Measurements from ENCODE around the gene ZFYVE26.
"Not testable (repeated sequence)": the region's sequence is repeated elsewhere in the genome, so short reads cannot be mapped to it uniquely, and the experiment has no call there.

Gene ZFYVE26

GRCh38 chr14:67719385-67719784 lies 97.0 kb downstream of the ZFYVE26 start:
- H3K27me3 ChIP-seq (ENCODE audit: control insufficient read depth in 2 of 2, insufficient read depth in 2 of 2, low read length in 2 of 2); H3K9ac ChIP-seq (ENCODE audit: low read depth in 1 of 2, low read length in 2 of 2); H3K36me3 ChIP-seq (ENCODE audit: control insufficient read depth in 2 of 2, insufficient read depth in 2 of 2, low read length in 2 of 2); H3K27ac ChIP-seq (ENCODE audit: low read depth in 2 of 2, low read length in 2 of 2); H3K4me3 ChIP-seq (ENCODE audit: low read length in 2 of 2); H3K4me1 ChIP-seq (ENCODE audit: control insufficient read depth in 2 of 2, insufficient read depth in 2 of 2, low read length in 2 of 2); H3K9me3 ChIP-seq (ENCODE audit: control insufficient read depth in 2 of 2, low read length in 2 of 2): not testable (repeated sequence)

- no peak overlapping the region for H3K27ac ChIP-seq (ENCODE audit: low read depth in 2 of 2, low read length in 2 of 2)
- H3K9ac ChIP-seq (ENCODE audit: low read depth in 1 of 2, low read length in 2 of 2), result no peak overlapping the region
- no peaks in the 10 kb centered on the region for H3K4me1 ChIP-seq (ENCODE audit: control insufficient read depth in 2 of 2, insufficient read depth in 2 of 2, low read length in 2 of 2)
- H3K27me3 ChIP-seq (ENCODE audit: control insufficient read depth in 2 of 2, insufficient read depth in 2 of 2, low read length in 2 of 2), result no peaks in the 10 kb centered on the region
- H3K4me3 ChIP-seq (ENCODE audit: low read length in 2 of 2), result no peak overlapping the region
- no peaks in the 10 kb centered on the region for H3K9me3 ChIP-seq (ENCODE audit: control insufficient read depth in 2 of 2, low read length in 2 of 2)
- no peaks in the 10 kb centered on the region for H3K36me3 ChIP-seq (ENCODE audit: control insufficient read depth in 2 of 2, insufficient read depth in 2 of 2, low read length in 2 of 2)
These were observed 98.1 kb downstream of the ZFYVE26 start for GRCh38 chr14:67718265-67718664.

- no peaks in the 10 kb centered on the region for H3K9me3 ChIP-seq (ENCODE audit: control insufficient read depth in 2 of 2, low read length in 2 of 2)
- H3K4me3 ChIP-seq (ENCODE audit: low read length in 2 of 2), result no peak overlapping the region
- H3K36me3 ChIP-seq (ENCODE audit: control insufficient read depth in 2 of 2, insufficient read depth in 2 of 2, low read length in 2 of 2), result no peaks in the 10 kb centered on the region
- no peaks in the 10 kb centered on the region for H3K27me3 ChIP-seq (ENCODE audit: control insufficient read depth in 2 of 2, insufficient read depth in 2 of 2, low read length in 2 of 2)
- H3K4me1 ChIP-seq (ENCODE audit: control insufficient read depth in 2 of 2, insufficient read depth in 2 of 2, low read length in 2 of 2), result no peaks in the 10 kb centered on the region
- no peak overlapping the region for H3K9ac ChIP-seq (ENCODE audit: low read depth in 1 of 2, low read length in 2 of 2)
- H3K27ac ChIP-seq (ENCODE audit: low read depth in 2 of 2, low read length in 2 of 2), result no peak overlapping the region
These were observed 99.3 kb downstream of the ZFYVE26 start for GRCh38 chr14:67717048-67717447.

- Histone ChIP-seq H3K9ac (ENCODE audit: low read depth in 1 of 2, low read length in 2 of 2) (no peak overlapping the region), H3K36me3 (ENCODE audit: control insufficient read depth in 2 of 2, insufficient read depth in 2 of 2, low read length in 2 of 2) (no peaks in the 10 kb centered on the region), H3K4me3 (ENCODE audit: low read length in 2 of 2) (no peak overlapping the region), H3K27ac (ENCODE audit: low read depth in 2 of 2, low read length in 2 of 2) (no peak overlapping the region), H3K27me3 (ENCODE audit: control insufficient read depth in 2 of 2, insufficient read depth in 2 of 2, low read length in 2 of 2) (no peaks in the 10 kb centered on the region), H3K9me3 (ENCODE audit: control insufficient read depth in 2 of 2, low read length in 2 of 2) (no peaks in the 10 kb centered on the region), H3K4me1 (ENCODE audit: control insufficient read depth in 2 of 2, insufficient read depth in 2 of 2, low read length in 2 of 2) (no peaks in the 10 kb centered on the region)
These were observed 106.2 kb downstream of the ZFYVE26 start for GRCh38 chr14:67710209-67710608.

- H3K4me1 ChIP-seq (ENCODE audit: control insufficient read depth in 2 of 2, insufficient read depth in 2 of 2, low read length in 2 of 2); H3K9ac ChIP-seq (ENCODE audit: low read depth in 1 of 2, low read length in 2 of 2); H3K4me3 ChIP-seq (ENCODE audit: low read length in 2 of 2); H3K9me3 ChIP-seq (ENCODE audit: control insufficient read depth in 2 of 2, low read length in 2 of 2); H3K36me3 ChIP-seq (ENCODE audit: control insufficient read depth in 2 of 2, insufficient read depth in 2 of 2, low read length in 2 of 2); H3K27me3 ChIP-seq (ENCODE audit: control insufficient read depth in 2 of 2, insufficient read depth in 2 of 2, low read length in 2 of 2); H3K27ac ChIP-seq (ENCODE audit: low read depth in 2 of 2, low read length in 2 of 2): not testable (repeated sequence)
These were observed 106.6 kb downstream of the ZFYVE26 start for GRCh38 chr14:67709796-67710195.

GRCh38 chr14:67709346-67709745 lies 107.0 kb downstream of the ZFYVE26 start:
- not testable (repeated sequence) for H3K27me3 ChIP-seq (ENCODE audit: control insufficient read depth in 2 of 2, insufficient read depth in 2 of 2, low read length in 2 of 2); H3K27ac ChIP-seq (ENCODE audit: low read depth in 2 of 2, low read length in 2 of 2); H3K36me3 ChIP-seq (ENCODE audit: control insufficient read depth in 2 of 2, insufficient read depth in 2 of 2, low read length in 2 of 2)

GRCh38 chr14:67705211-67705610 lies 111.2 kb downstream of the ZFYVE26 start:
- Histone ChIP-seq H3K9me3 (ENCODE audit: control insufficient read depth in 2 of 2, low read length in 2 of 2) (no peaks in the 10 kb centered on the region), H3K4me3 (ENCODE audit: low read length in 2 of 2) (no peak overlapping the region), H3K27me3 (ENCODE audit: control insufficient read depth in 2 of 2, insufficient read depth in 2 of 2, low read length in 2 of 2) (no peaks in the 10 kb centered on the region), H3K36me3 (ENCODE audit: control insufficient read depth in 2 of 2, insufficient read depth in 2 of 2, low read length in 2 of 2) (no peaks in the 10 kb centered on the region), H3K9ac (ENCODE audit: low read depth in 1 of 2, low read length in 2 of 2) (no peak overlapping the region), H3K27ac (ENCODE audit: low read depth in 2 of 2, low read length in 2 of 2) (no peak overlapping the region), H3K4me1 (ENCODE audit: control insufficient read depth in 2 of 2, insufficient read depth in 2 of 2, low read length in 2 of 2) (no peaks in the 10 kb centered on the region)

More at GRCh38 chr14:67709346-67709745, 107.0 kb downstream of the ZFYVE26 start:
- not testable (repeated sequence) for H3K9ac ChIP-seq (ENCODE audit: low read depth in 1 of 2, low read length in 2 of 2); H3K4me3 ChIP-seq (ENCODE audit: low read length in 2 of 2); H3K4me1 ChIP-seq (ENCODE audit: control insufficient read depth in 2 of 2, insufficient read depth in 2 of 2, low read length in 2 of 2); H3K9me3 ChIP-seq (ENCODE audit: control insufficient read depth in 2 of 2, low read length in 2 of 2)

- H3K4me3 ChIP-seq (ENCODE audit: low read length in 2 of 2), result no peak overlapping the region
- H3K9ac ChIP-seq (ENCODE audit: low read depth in 1 of 2, low read length in 2 of 2), result no peak overlapping the region
- no peak overlapping the region for H3K27ac ChIP-seq (ENCODE audit: low read depth in 2 of 2, low read length in 2 of 2)
- no peaks in the 10 kb centered on the region for H3K27me3 ChIP-seq (ENCODE audit: control insufficient read depth in 2 of 2, insufficient read depth in 2 of 2, low read length in 2 of 2)
- H3K36me3 ChIP-seq (ENCODE audit: control insufficient read depth in 2 of 2, insufficient read depth in 2 of 2, low read length in 2 of 2), result no peaks in the 10 kb centered on the region
- H3K9me3 ChIP-seq (ENCODE audit: control insufficient read depth in 2 of 2, low read length in 2 of 2), result no peaks in the 10 kb centered on the region
- H3K4me1 ChIP-seq (ENCODE audit: control insufficient read depth in 2 of 2, insufficient read depth in 2 of 2, low read length in 2 of 2), result no peaks in the 10 kb centered on the region
These were observed 111.8 kb downstream of the ZFYVE26 start for GRCh38 chr14:67704484-67705089.

- Histone ChIP-seq H3K4me1 (ENCODE audit: control insufficient read depth in 2 of 2, insufficient read depth in 2 of 2, low read length in 2 of 2) (no peaks in the 10 kb centered on the region), H3K36me3 (ENCODE audit: control insufficient read depth in 2 of 2, insufficient read depth in 2 of 2, low read length in 2 of 2) (no peaks in the 10 kb centered on the region), H3K4me3 (ENCODE audit: low read length in 2 of 2) (no peak overlapping the region), H3K9ac (ENCODE audit: low read depth in 1 of 2, low read length in 2 of 2) (no peak overlapping the region), H3K27me3 (ENCODE audit: control insufficient read depth in 2 of 2, insufficient read depth in 2 of 2, low read length in 2 of 2) (no peaks in the 10 kb centered on the region), H3K27ac (ENCODE audit: low read depth in 2 of 2, low read length in 2 of 2) (no peak overlapping the region), H3K9me3 (ENCODE audit: control insufficient read depth in 2 of 2, low read length in 2 of 2) (no peaks in the 10 kb centered on the region)
These were observed 112.4 kb downstream of the ZFYVE26 start for GRCh38 chr14:67703997-67704396.

- H3K4me3 ChIP-seq (ENCODE audit: low read length in 2 of 2); H3K4me1 ChIP-seq (ENCODE audit: control insufficient read depth in 2 of 2, insufficient read depth in 2 of 2, low read length in 2 of 2); H3K9ac ChIP-seq (ENCODE audit: low read depth in 1 of 2, low read length in 2 of 2); H3K27ac ChIP-seq (ENCODE audit: low read depth in 2 of 2, low read length in 2 of 2); H3K9me3 ChIP-seq (ENCODE audit: control insufficient read depth in 2 of 2, low read length in 2 of 2); H3K36me3 ChIP-seq (ENCODE audit: control insufficient read depth in 2 of 2, insufficient read depth in 2 of 2, low read length in 2 of 2); H3K27me3 ChIP-seq (ENCODE audit: control insufficient read depth in 2 of 2, insufficient read depth in 2 of 2, low read length in 2 of 2): not testable (repeated sequence)
These were observed 114.9 kb downstream of the ZFYVE26 start, which contains the start of gene RDH12 for GRCh38 chr14:67701492-67701891. TSS of gene RDH12 (plus strand) at chr14:67701886. CDS start at chr14:67722643, 20,757 bp downstream.

GRCh38 chr14:67698179-67698578 lies 118.2 kb downstream of the ZFYVE26 start:
- H3K9me3 ChIP-seq (ENCODE audit: control insufficient read depth in 2 of 2, low read length in 2 of 2), result no peaks in the 10 kb centered on the region
- H3K4me1 ChIP-seq (ENCODE audit: control insufficient read depth in 2 of 2, insufficient read depth in 2 of 2, low read length in 2 of 2), result peaks cover 8 to 9% of the 10 kb centered on the region in 2 donors
- no peaks in the 10 kb centered on the region for H3K27me3 ChIP-seq (ENCODE audit: control insufficient read depth in 2 of 2, insufficient read depth in 2 of 2, low read length in 2 of 2)
- H3K36me3 ChIP-seq (ENCODE audit: control insufficient read depth in 2 of 2, insufficient read depth in 2 of 2, low read length in 2 of 2), result no peaks in the 10 kb centered on the region
- no peak overlapping the region for H3K27ac ChIP-seq (ENCODE audit: low read depth in 2 of 2, low read length in 2 of 2)
- H3K4me3 ChIP-seq (ENCODE audit: low read length in 2 of 2), result no peak overlapping the region
- no peak overlapping the region for H3K9ac ChIP-seq (ENCODE audit: low read depth in 1 of 2, low read length in 2 of 2)

All from mucosa of rectum (tissue), 2 donors.